HepG2 (cell line): ENCODE data around the gene PRDX2. TPM values are rescaled to one million over a fixed set of nuclear protein-coding genes. Genes with fewer than 3 reads are reported as not detected.

Source experiments
- BATF2 ChIP-seq: sonication (generic); formaldehyde crosslinking; IDR thresholded peaks from 2 replicates; pipeline ENCODE4 v1.8.0; 2022; ENCODE audit warnings: mild to moderate bottlenecking, missing genetic modification reagents, moderate library complexity
- DMAP1 ChIP-seq: IDR thresholded peaks from 2 replicates; pipeline ENCODE4 v1.6.1; 2016
- FOXA3 ChIP-seq: IDR thresholded peaks from 2 replicates; pipeline ENCODE4 v1.6.1; 2016; ENCODE audit warnings: missing genetic modification reagents, missing compliant biosample characterization
- MAX ChIP-seq: IDR thresholded peaks from 2 replicates; pipeline ENCODE4 v1.6.1; 2012; ENCODE audit warnings: inconsistent platforms
- MED1 ChIP-seq: sonication (generic); formaldehyde crosslinking; IDR thresholded peaks from 2 replicates; pipeline ENCODE4 v1.4.0; 2020; ENCODE audit warnings: missing genetic modification reagents
- MZF1 ChIP-seq: sonication (generic); formaldehyde crosslinking; IDR thresholded peaks from 2 replicates; pipeline ENCODE4 v1.8.1; 2023; ENCODE audit warnings: mild to moderate bottlenecking, missing genetic modification reagents, borderline replicate concordance
- PHF8 ChIP-seq: sonication (generic); formaldehyde crosslinking; IDR thresholded peaks from 2 replicates; pipeline ENCODE4 v1.5.0; 2020; ENCODE audit warnings: missing genetic modification reagents
- SALL2 ChIP-seq: sonication (generic); formaldehyde crosslinking; IDR thresholded peaks from 2 replicates; pipeline ENCODE4 v1.8.1; 2023; ENCODE audit warnings: mild to moderate bottlenecking, missing genetic modification reagents, inconsistent platforms
- SNRNP70 ChIP-seq: fragments of 200-400 bp; formaldehyde crosslinking; IDR thresholded peaks from 2 replicates; pipeline ENCODE4 v1.6.1; 2017; ENCODE audit warnings: mild to moderate bottlenecking, low read depth, low read length, moderate library complexity
- TEAD3 ChIP-seq: optimal IDR thresholded peaks from 2 replicates; pipeline ENCODE3; 2016; ENCODE audit warnings: borderline replicate concordance
- ZBTB7B ChIP-seq: sonication (generic); formaldehyde crosslinking; IDR thresholded peaks from 2 replicates; pipeline ENCODE4 v1.4.0; 2020; ENCODE audit warnings: missing genetic modification reagents
- ZFP62 ChIP-seq: sonication (generic); formaldehyde crosslinking; IDR thresholded peaks from 2 replicates; pipeline ENCODE4 v1.4.0; 2020; ENCODE audit warnings: missing genetic modification reagents
- ZGPAT ChIP-seq: IDR thresholded peaks from 2 replicates; pipeline ENCODE4 v1.6.1; 2016; ENCODE audit warnings: mild to moderate bottlenecking
- ZNF12 ChIP-seq: sonication (generic); formaldehyde crosslinking; IDR thresholded peaks from 2 replicates; pipeline ENCODE4 v1.5.0; 2020; ENCODE audit warnings: missing genetic modification reagents
- ZNF589 ChIP-seq: sonication (generic); formaldehyde crosslinking; conservative IDR thresholded peaks from 2 replicates; pipeline ENCODE4 v1.8.0; 2022; ENCODE audit warnings: mild to moderate bottlenecking, moderate library complexity, missing genetic modification reagents
- ZNF614 ChIP-seq: IDR thresholded peaks from 2 replicates; pipeline ENCODE4 v1.6.1; 2018; ENCODE audit warnings: missing biosample characterization, missing genetic modification reagents, inconsistent platforms, borderline replicate concordance
- polyA plus RNA-seq, 8 experiments: library from polyadenylated mRNA; depleted of rRNA in 3 of 8; stranded (reverse) in 7 of 8; unstranded in 1 of 8; fragments of >200 nt; fragmentation: Illumina TruSeq in 4 of 8; extraction: Trizol in 4 of 8; gene quantifications; 2 replicates each; pipeline versions ENCODE4 v1.2.1 to v1.2.3, GENCODE V29; 2011 to 2016; ENCODE audit warnings: low read depth in 4 of 8, missing spikeins in 1 of 8, mixed read lengths in 1 of 8; ENCODE audit not compliant: insufficient read depth in 1 of 8
- total RNA-seq, 5 experiments: library from RNA; depleted of rRNA; stranded (reverse); fragments of >200 nt; fragmentation: Illumina TruSeq; extraction: Trizol; gene quantifications; 2 replicates each; pipeline ENCODE4 v1.2.3, GENCODE V29; 2016; ENCODE audit warnings: low read depth in 1 of 5
- TF ChIP-seq, protein P1 (sequence below): sonication (generic); formaldehyde crosslinking; IDR thresholded peaks from 2 replicates; pipeline ENCODE4 v1.5.1; 2020; ENCODE audit warnings: mild to moderate bottlenecking, missing genetic modification reagents, moderate library complexity
- TF ChIP-seq, protein P2 (sequence below): sonication (generic); formaldehyde crosslinking; IDR thresholded peaks from 2 replicates; pipeline ENCODE4 v1.5.0; 2020; ENCODE audit warnings: missing genetic modification reagents
- TF ChIP-seq, protein P3 (sequence below): sonication (generic); formaldehyde crosslinking; IDR thresholded peaks from 2 replicates; pipeline ENCODE4 v1.8.1; 2023; ENCODE audit warnings: missing genetic modification reagents, mild to moderate bottlenecking, borderline replicate concordance
- TF ChIP-seq, protein P4 (sequence below): sonication (generic); formaldehyde crosslinking; IDR thresholded peaks from 2 replicates; pipeline ENCODE4 v1.4.0; 2020; ENCODE audit warnings: missing genetic modification reagents, mild to moderate bottlenecking, borderline replicate concordance

Gene PRDX2
- total and polyA plus RNA-seq, 2 of the 13 experiments (the other 11 are each of a cell fraction or from before 2014, with no cell fraction given): 218 to 381 TPM

DNA sequence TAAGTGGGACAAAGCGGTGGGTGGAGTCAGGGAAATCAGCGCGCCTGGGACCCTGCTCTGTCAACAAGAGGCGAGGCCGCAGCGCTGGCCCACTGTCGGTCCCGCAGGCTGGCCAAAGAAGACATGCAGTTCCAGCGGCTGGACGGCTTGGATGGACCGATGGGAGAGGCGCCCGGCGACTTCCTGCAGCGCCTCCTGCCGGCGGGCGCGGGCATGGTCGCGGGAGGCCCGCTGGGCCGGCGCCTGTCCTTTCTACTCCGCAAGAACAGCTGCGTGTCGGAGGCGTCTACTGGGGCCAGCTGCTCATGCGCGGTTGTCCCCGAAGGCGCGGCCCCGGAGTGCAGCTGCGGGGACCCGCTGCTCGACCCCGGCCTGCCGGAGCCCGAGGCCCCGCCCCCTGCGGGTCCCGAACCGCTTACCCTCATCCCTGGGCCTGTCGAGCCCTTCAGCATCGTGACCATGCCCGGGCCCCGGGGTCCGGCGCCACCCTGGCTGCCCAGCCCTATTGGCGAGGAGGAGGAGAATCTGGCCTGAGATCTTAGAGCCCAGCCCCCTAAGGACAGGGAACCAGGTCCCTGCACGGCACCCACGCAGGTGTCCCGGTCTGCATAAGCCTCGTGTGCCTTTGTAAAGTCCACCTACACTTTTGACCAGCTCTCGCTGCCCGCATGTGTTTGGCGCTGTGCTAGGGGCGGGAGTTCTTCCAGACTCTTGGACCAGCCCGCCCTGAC is 43.9 kb downstream of the PRDX2 start (continued):
- TF ChIP-seq ZGPAT (CRISPR knock-in tag): peak; percentile 79
- TF ChIP-seq PHF8 (CRISPR knock-in tag): 0 out of 2 replicates have a peak, but pooled peaks have one; percentile 30
- no peak for TF ChIP-seq ZFP62
- no peak for TF ChIP-seq ZNF12 (CRISPR knock-in tag)
- TF ChIP-seq SALL2: peak; percentile 70; the same call in 1 of the 2 replicates
- TF ChIP-seq MAX: peak; percentile 47
- TF ChIP-seq, protein P1, sequence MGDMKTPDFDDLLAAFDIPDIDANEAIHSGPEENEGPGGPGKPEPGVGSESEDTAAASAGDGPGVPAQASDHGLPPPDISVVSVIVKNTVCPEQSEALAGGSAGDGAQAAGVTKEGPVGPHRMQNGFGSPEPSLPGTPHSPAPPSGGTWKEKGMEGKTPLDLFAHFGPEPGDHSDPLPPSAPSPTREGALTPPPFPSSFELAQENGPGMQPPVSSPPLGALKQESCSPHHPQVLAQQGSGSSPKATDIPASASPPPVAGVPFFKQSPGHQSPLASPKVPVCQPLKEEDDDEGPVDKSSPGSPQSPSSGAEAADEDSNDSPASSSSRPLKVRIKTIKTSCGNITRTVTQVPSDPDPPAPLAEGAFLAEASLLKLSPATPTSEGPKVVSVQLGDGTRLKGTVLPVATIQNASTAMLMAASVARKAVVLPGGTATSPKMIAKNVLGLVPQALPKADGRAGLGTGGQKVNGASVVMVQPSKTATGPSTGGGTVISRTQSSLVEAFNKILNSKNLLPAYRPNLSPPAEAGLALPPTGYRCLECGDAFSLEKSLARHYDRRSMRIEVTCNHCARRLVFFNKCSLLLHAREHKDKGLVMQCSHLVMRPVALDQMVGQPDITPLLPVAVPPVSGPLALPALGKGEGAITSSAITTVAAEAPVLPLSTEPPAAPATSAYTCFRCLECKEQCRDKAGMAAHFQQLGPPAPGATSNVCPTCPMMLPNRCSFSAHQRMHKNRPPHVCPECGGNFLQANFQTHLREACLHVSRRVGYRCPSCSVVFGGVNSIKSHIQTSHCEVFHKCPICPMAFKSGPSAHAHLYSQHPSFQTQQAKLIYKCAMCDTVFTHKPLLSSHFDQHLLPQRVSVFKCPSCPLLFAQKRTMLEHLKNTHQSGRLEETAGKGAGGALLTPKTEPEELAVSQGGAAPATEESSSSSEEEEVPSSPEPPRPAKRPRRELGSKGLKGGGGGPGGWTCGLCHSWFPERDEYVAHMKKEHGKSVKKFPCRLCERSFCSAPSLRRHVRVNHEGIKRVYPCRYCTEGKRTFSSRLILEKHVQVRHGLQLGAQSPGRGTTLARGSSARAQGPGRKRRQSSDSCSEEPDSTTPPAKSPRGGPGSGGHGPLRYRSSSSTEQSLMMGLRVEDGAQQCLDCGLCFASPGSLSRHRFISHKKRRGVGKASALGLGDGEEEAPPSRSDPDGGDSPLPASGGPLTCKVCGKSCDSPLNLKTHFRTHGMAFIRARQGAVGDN (CRISPR knock-in tag): peak; percentile 82
- no peak for TF ChIP-seq SNRNP70
- TF ChIP-seq ZBTB7B: peak; percentile 58; the same call in 1 of the 2 replicates
- TF ChIP-seq ZNF614: peak; percentile 73; the same call in 1 of the 2 replicates
- TF ChIP-seq, protein P2, sequence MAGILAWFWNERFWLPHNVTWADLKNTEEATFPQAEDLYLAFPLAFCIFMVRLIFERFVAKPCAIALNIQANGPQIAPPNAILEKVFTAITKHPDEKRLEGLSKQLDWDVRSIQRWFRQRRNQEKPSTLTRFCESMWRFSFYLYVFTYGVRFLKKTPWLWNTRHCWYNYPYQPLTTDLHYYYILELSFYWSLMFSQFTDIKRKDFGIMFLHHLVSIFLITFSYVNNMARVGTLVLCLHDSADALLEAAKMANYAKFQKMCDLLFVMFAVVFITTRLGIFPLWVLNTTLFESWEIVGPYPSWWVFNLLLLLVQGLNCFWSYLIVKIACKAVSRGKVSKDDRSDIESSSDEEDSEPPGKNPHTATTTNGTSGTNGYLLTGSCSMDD: no peak
- no peak for TF ChIP-seq BATF2 (CRISPR knock-in tag)
- TF ChIP-seq ZNF589: no peak
- TF ChIP-seq, protein P3, sequence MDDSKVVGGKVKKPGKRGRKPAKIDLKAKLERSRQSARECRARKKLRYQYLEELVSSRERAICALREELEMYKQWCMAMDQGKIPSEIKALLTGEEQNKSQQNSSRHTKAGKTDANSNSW: no peak
- TF ChIP-seq DMAP1 (CRISPR knock-in tag): 0 out of 2 replicates have a peak, but pooled peaks have one; percentile 17
- TF ChIP-seq, protein P4, sequence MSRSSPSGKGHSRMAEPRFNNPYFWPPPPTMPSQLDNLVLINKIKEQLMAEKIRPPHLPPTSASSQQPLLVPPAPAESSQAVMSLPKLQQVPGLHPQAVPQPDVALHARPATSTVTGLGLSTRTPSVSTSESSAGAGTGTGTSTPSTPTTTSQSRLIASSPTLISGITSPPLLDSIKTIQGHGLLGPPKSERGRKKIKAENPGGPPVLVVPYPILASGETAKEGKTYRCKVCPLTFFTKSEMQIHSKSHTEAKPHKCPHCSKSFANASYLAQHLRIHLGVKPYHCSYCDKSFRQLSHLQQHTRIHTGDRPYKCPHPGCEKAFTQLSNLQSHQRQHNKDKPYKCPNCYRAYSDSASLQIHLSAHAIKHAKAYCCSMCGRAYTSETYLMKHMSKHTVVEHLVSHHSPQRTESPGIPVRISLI (CRISPR knock-in tag): peak; percentile 10; the same call in 1 of the 2 replicates
- peak; percentile 69; the same call in 1 of the 2 replicates for TF ChIP-seq FOXA3 (CRISPR knock-in tag)
- TF ChIP-seq MED1 (CRISPR knock-in tag): peak; percentile 46; the same call in 1 of the 2 replicates
- TF ChIP-seq MZF1 (CRISPR knock-in tag): no peak
- TF ChIP-seq TEAD3 (CRISPR knock-in tag): peak; percentile 43
